Activated CD8-positive, alpha-beta T cell treated with anti-CD3 and anti-CD28 coated beads for 36 hours (primary cell): Measurements from ENCODE around the gene VAT1. TPM values are rescaled to one million over a fixed set of nuclear protein-coding genes. Genes with fewer than 3 reads are reported as not detected.

Source experiments
- ATAC-seq: fragments of 200-7000 bp; cut with Tn5 transposase; one replicate; pipeline ENCODE4 v1.10.0; 2021; ENCODE audit warnings: mild to moderate bottlenecking, moderate library complexity
- CTCF ChIA-PET: fragments of 350-600 bp; sonication (Branson Sonifier 250); formaldehyde crosslinking; loops from one replicate; lab custom pipeline; 2021; ENCODE audit warnings: antibody characterized with exemption; lab: Charles Lee
- POLR2A ChIA-PET: fragments of 350-600 bp; sonication (Branson Sonifier 250); formaldehyde crosslinking; loops from one replicate; lab custom pipeline; 2021; ENCODE audit warnings: antibody characterized with exemption; lab: Charles Lee
- DNase-seq: peaks from one replicate; pipeline ENCODE4 v3.0.0-alpha.2; 2020
- H3K27ac Mint-ChIP-seq: one replicate; pipeline ENCODE4 v1.8.0; 2021; ENCODE audit warnings: mild to moderate bottlenecking, mixed read lengths
- H3K27me3 Mint-ChIP-seq: one replicate; pipeline ENCODE4 v1.8.0; 2021; ENCODE audit warnings: mixed read lengths
- H3K36me3 Mint-ChIP-seq: one replicate; pipeline ENCODE4 v1.8.0; 2021; ENCODE audit warnings: low read depth, mixed read lengths
- H3K4me1 Mint-ChIP-seq: one replicate; pipeline ENCODE4 v1.8.0; 2021; ENCODE audit warnings: low read depth, mixed read lengths
- H3K4me3 Mint-ChIP-seq: one replicate; pipeline ENCODE4 v1.8.0; 2021; ENCODE audit warnings: mild to moderate bottlenecking, moderate library complexity, mixed read lengths
- H3K9me3 Mint-ChIP-seq: one replicate; pipeline ENCODE4 v1.8.0; 2021; ENCODE audit warnings: mixed read lengths
- CTCF ChIP-seq: fragments of 200-600 bp; IDR thresholded peaks from one replicate; pipeline ENCODE4 v1.8.0; 2022; ENCODE audit warnings: antibody characterized with exemption, mild to moderate bottlenecking
- intact Hi-C: fragments of 100-400 bp; cut with micrococcal nuclease; formaldehyde crosslinking; loops from one replicate; pipeline ENCODE4 v1.10.0; 2022
- total RNA-seq, 2 experiments: library from RNA; stranded (reverse); gene quantifications; one replicate each; pipeline ENCODE4 v1.2.3, GENCODE V29; 2021

The VAT1 gene
- total RNA-seq, 2 experiments from 2014 or later: 35.9 to 39.4 TPM

GRCh38 chr17:43028221-43028861 is 6.2 kb upstream of the VAT1 start:
- Mint-ChIP-seq H3K9me3 (no peaks in the 10 kb centered on the region), H3K27me3 (no peaks in the 10 kb centered on the region), H3K4me1 (peaks cover 7% of the 10 kb centered on the region), H3K36me3 (no peaks in the 10 kb centered on the region), H3K4me3 (no peak overlapping the region), H3K27ac (no peak overlapping the region)
- TF ChIP-seq CTCF: no peak
- intact Hi-C loops: loop anchor here (10.0 kb wide), 1 partner anchor 286 kb away; no protein-coding TSS in a partner anchor
- no peak for DNase-seq
- ATAC-seq: no peak
- CTCF ChIA-PET: no interaction called here
- POLR2A ChIA-PET: interaction anchor here (0.6 to 1.4 kb wide), 3 partner anchors 10 to 141 kb away, joined by 3 read pairs; partner anchors contain the start of gene RPL27

DNA sequence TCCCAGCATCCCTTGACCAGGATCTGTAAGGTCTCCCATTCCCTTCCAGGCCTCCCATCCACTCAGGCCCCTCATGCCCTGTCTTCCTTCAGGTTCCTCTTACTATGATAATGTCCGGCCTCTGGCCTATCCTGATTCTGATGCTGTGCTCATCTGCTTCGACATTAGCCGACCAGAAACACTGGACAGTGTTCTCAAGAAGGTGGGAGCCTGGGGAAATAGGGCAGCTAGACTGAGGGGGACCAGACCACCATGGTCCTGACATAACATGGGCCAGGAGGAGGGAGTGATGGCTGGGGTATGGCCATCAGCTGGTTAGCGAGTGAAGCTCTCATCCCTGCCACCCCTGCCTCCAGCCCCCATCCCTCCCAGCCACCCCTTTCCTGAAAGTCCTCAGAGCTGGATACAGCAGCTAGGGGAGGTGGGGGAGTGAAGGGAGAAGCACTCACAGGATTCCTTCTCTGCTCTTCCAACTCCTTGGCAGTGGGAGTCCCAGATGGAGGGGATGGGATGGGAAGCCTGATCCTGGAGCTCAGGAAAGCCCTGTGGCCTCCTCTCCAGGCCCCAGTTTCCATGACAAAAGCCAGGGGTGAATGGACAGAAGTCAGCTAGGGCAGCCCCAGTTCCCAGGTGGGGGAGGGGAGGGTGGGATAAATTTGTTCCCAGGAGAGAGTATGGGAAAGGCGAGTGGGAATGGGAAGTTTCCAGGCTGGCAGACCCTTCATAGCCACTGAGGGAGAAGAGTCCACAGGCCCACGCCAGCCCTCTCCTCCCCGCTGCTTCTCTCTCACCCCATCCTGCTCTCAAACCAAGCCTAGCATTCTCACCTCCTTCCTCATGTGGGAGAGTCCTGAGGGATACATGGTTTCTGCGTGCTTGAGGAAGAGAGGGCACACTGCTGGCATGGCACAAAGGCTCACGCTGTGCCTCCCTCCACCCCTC is 5.2 kb upstream of the VAT1 start:
- no peak overlapping the region for H3K27ac Mint-ChIP-seq
- H3K4me3 Mint-ChIP-seq: no peak overlapping the region
- peaks cover 7% of the 10 kb centered on the region for H3K4me1 Mint-ChIP-seq
- DNase-seq (no peak), ATAC-seq (no peak)
- intact Hi-C loops: loop anchor here (10.0 kb wide), 1 partner anchor 287 kb away; no protein-coding TSS in a partner anchor
- no peak for TF ChIP-seq CTCF
- H3K27me3 Mint-ChIP-seq: no peaks in the 10 kb centered on the region
- ChIA-PET CTCF (interaction anchor here (1.4 kb wide), 1 partner anchor 29 kb away, joined by 3 read pairs; the partner anchor contains the start of gene RPL27), POLR2A (interaction anchor here (1.4 kb wide), 2 partner anchors 10 to 288 kb away, joined by 3 to 7 read pairs; no protein-coding TSS in a partner anchor)
- no peaks in the 10 kb centered on the region for H3K36me3 Mint-ChIP-seq
- no peaks in the 10 kb centered on the region for H3K9me3 Mint-ChIP-seq

- ChIA-PET CTCF (interaction anchor here (1.0 to 1.4 kb wide), 2 partner anchors 11 to 28 kb away, joined by 3 read pairs; partner anchors contain the start of gene RPL27), POLR2A (interaction anchor here (1.4 kb wide), 1 partner anchor 289 kb away, joined by 7 read pairs; no protein-coding TSS in a partner anchor)
- Mint-ChIP-seq H3K4me1 (peaks cover 10% of the 10 kb centered on the region), H3K27ac (no peak overlapping the region), H3K36me3 (no peaks in the 10 kb centered on the region), H3K9me3 (no peaks in the 10 kb centered on the region), H3K27me3 (no peaks in the 10 kb centered on the region), H3K4me3 (no peak overlapping the region)
- no peak for TF ChIP-seq CTCF
- intact Hi-C loops: loop anchor here (10.0 kb wide), 1 partner anchor 288 kb away; no protein-coding TSS in a partner anchor
- DNase-seq: no peak
- no peak for ATAC-seq
Measured at GRCh38 chr17:43026595-43026994, 4.4 kb upstream of the VAT1 start.

DNA sequence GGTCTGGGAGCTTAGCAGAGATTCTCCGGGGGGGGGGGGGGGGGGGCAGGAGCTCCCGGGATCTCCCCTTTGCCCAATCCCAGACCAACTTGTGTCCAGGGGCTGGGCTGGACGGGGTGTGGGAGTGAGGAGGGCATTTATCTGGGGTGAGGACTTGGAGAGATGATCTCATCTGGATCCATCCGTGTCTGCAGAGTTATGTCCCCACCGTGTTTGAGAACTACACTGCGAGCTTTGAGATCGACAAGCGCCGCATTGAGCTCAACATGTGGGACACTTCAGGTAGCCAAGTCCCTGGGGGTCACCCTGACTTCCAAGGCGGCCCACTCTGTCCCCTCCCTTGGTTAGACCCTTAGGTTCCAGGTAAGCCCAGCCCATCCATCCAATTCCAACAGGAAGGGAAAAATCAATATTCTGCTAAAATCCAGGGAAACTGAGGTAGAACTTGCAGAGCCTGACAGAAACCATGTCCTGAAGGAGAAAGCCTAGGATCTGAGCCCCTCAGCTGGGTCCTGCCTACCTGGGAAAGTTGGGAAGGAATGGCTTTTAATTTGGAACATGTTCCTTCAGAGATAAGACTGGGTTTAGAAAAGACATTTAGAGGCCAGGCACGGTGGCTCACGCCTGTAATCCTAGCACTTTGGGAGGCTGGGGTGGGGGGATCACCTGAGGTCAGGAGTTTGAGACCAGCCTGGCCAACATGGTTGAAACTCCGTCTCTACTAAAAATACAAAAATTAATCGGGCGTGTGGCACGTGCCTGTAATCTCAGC is 3.8 kb upstream of the VAT1 start:
- H3K9me3 Mint-ChIP-seq: no peaks in the 10 kb centered on the region
- no peaks in the 10 kb centered on the region for H3K36me3 Mint-ChIP-seq
- TF ChIP-seq CTCF: no peak
- H3K4me1 Mint-ChIP-seq: peaks cover 14% of the 10 kb centered on the region
- peak overlapping the region; percentile 32 for H3K4me3 Mint-ChIP-seq
- H3K27me3 Mint-ChIP-seq: no peaks in the 10 kb centered on the region
- H3K27ac Mint-ChIP-seq: no peak overlapping the region
- no peak for DNase-seq
- ChIA-PET CTCF (interaction anchor here (1.0 to 1.4 kb wide), 2 partner anchors 12 to 28 kb away, joined by 3 read pairs; partner anchors contain the start of gene RPL27), POLR2A (interaction anchor here (0.7 to 3.0 kb wide), 4 partner anchors 19 to 290 kb away, joined by 3 to 25 read pairs (median 6); partner anchors contain the start of genes IFI35 and RPL27)
- intact Hi-C loops: loop anchor here (10.0 kb wide), 1 partner anchor 289 kb away; no protein-coding TSS in a partner anchor
- no peak for ATAC-seq
